Keratinocyte (primary cell): Measurements from ENCODE around the gene HEXIM1. TPM values are rescaled to one million over a fixed set of nuclear protein-coding genes. Genes with fewer than 3 reads are reported as not detected.

ENCODE experiments used
- DNase-seq: peaks from one replicate; pipeline ENCODE4 v3.0.0-alpha.2; 2011; ENCODE audit warnings: low read depth, missing footprints, low spot score
- FAIRE-seq: peaks from 2 replicates; lab custom pipeline; 2011; peaks lifted over from hg19 to GRCh38; lab: Jason Lieb, UNC
- H2AFZ ChIP-seq: 2 replicates; pipeline ENCODE4 v1.6.0; 2012; ENCODE audit warnings: low read length, control low read depth, inconsistent platforms; ENCODE audit not compliant: control insufficient read depth
- H3K27ac ChIP-seq: 2 replicates; pipeline ENCODE4 v1.5.1; 2011; ENCODE audit warnings: low read length; ENCODE audit not compliant: control insufficient read depth, insufficient read depth
- H3K27me3 ChIP-seq: 3 replicates; pipeline ENCODE4 v1.6.0; 2011; ENCODE audit warnings: low read length; ENCODE audit not compliant: control insufficient read depth, insufficient read depth; ENCODE audit errors: extremely low read depth
- H3K36me3 ChIP-seq, 2 experiments: 2 replicates in 1 of 2; 3 replicates in 1 of 2; pipeline ENCODE4 v1.5.1; 2011; ENCODE audit warnings: low read length in 2 of 2, mild to moderate bottlenecking in 1 of 2; ENCODE audit not compliant: control insufficient read depth in 2 of 2, insufficient read depth in 2 of 2; ENCODE audit errors: extremely low read depth in 1 of 2
- H3K4me1 ChIP-seq: 3 replicates; pipeline ENCODE4 v1.5.1; 2011; ENCODE audit warnings: low read length; ENCODE audit not compliant: control insufficient read depth, insufficient read depth; ENCODE audit errors: extremely low read depth
- H3K4me2 ChIP-seq: 3 replicates; pipeline ENCODE4 v1.6.0; 2011; ENCODE audit warnings: low read depth, low read length; ENCODE audit not compliant: control insufficient read depth, insufficient read depth; ENCODE audit errors: extremely low read depth
- H3K4me3 ChIP-seq, 3 experiments: fragments of 200-600 bp in 1 of 3; sonication (generic) in 1 of 3; 2 replicates in 2 of 3; 3 replicates in 1 of 3; pipeline ENCODE4 v1.5.1; 2011 to 2016; ENCODE audit warnings: low read length in 3 of 3, mild to moderate bottlenecking in 3 of 3, control low read depth in 2 of 3, inconsistent platforms in 1 of 3, low read depth in 1 of 3, mixed read lengths in 1 of 3, mixed run types in 1 of 3, moderate library complexity in 1 of 3; ENCODE audit not compliant: control insufficient read depth in 2 of 3, insufficient read depth in 2 of 3; ENCODE audit errors: extremely low read depth in 1 of 3
- H3K79me2 ChIP-seq: 2 replicates; pipeline ENCODE4 v1.6.0; 2012; ENCODE audit warnings: low read length; ENCODE audit not compliant: control insufficient read depth, insufficient read depth
- H3K9ac ChIP-seq: 3 replicates; pipeline ENCODE4 v1.6.0; 2011; ENCODE audit warnings: low read length; ENCODE audit not compliant: control insufficient read depth, insufficient read depth; ENCODE audit errors: extremely low read depth
- H3K9me1 ChIP-seq: 3 replicates; pipeline ENCODE4 v1.6.0; 2011; ENCODE audit warnings: low read length; ENCODE audit not compliant: control insufficient read depth, insufficient read depth; ENCODE audit errors: extremely low read depth
- H3K9me3 ChIP-seq: 2 replicates; pipeline ENCODE4 v1.5.1; 2012; ENCODE audit warnings: low read depth, low read length; ENCODE audit not compliant: control insufficient read depth
- H4K20me1 ChIP-seq: 3 replicates; pipeline ENCODE4 v1.6.0; 2011; ENCODE audit warnings: low read length; ENCODE audit not compliant: control insufficient read depth, insufficient read depth; ENCODE audit errors: extremely low read depth
- EZH2 ChIP-seq: IDR thresholded peaks from one replicate; pipeline ENCODE4 v1.6.1; 2012; ENCODE audit warnings: inconsistent platforms, mild to moderate bottlenecking, low read length, moderate library complexity
- dilution Hi-C: fragments of 300-500 bp; cut with MboI; formaldehyde crosslinking; loops from one replicate; pipeline ENCODE4 v1.7.0; 2020; ENCODE audit warnings: low sequenced_read_pairs; ENCODE audit not compliant: extremely low pct_ligation_motif_present
- polyA plus RNA-seq, 5 experiments: library from polyadenylated mRNA; depleted of rRNA in 3 of 5; stranded (reverse) in 3 of 5; stranded (forward) in 1 of 5; unstranded in 1 of 5; fragments of >200 nt; gene quantifications; 1 replicate in 1 of 5; 2 replicates in 3 of 5; 3 replicates in 1 of 5; pipeline versions ENCODE4 v1.2.1 to v1.2.3, GENCODE V29; 2011 to 2012; ENCODE audit warnings: missing spikeins in 2 of 5, low read depth in 1 of 5, low replicate concordance in 1 of 5
- TF ChIP-seq, protein P1 (sequence below), 3 experiments: IDR thresholded peaks in 1 of 3; conservative IDR thresholded peaks in 1 of 3; optimal IDR thresholded peaks in 1 of 3; 2 replicates in 2 of 3; 3 replicates in 1 of 3; pipeline versions ENCODE3 to v1.5.1; 2011; ENCODE audit warnings: low read length in 3 of 3, mild to moderate bottlenecking in 3 of 3, moderate library complexity in 2 of 3, control low read depth in 1 of 3, inconsistent platforms in 1 of 3; ENCODE audit not compliant: insufficient read depth in 2 of 3; ENCODE audit errors: extremely low read depth in 1 of 3

The HEXIM1 gene
- polyA plus RNA-seq, 1 donor (not counting 4 experiments of a cell fraction or from before 2014, with no cell fraction given), result 19.9 TPM

DNA sequence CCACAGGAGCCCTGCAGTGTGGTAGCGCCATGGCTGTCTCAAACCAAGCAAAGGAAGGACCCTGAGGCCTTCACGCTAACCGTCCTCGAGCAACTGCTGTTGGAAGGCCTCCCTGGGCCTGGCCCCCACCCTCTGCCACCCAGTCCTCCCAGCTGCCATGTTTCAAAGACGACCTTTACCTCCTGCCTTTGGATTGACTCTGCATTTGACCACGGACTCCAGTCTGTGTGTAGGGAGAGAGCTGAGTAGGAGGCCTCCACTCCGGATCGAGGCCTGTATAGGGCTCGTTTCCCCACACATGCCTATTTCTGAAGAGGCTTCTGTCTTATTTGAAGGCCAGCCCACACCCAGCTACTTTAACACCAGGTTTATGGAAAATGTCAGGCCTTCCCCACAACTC lies 40.2 kb upstream of the HEXIM1 start:
- Histone ChIP-seq H3K4me2 (no peak overlapping the region), H3K9ac (no peak overlapping the region), H3K9me3 (no peaks in the 10 kb centered on the region), H2AFZ (no peak overlapping the region), H3K4me1 (peaks cover 8% of the 10 kb centered on the region), H3K79me2 (no peaks in the 10 kb centered on the region), H3K36me3 (peaks cover 50 to 58% of the 10 kb centered on the region in 2 experiments), H3K27ac (no peak overlapping the region), H4K20me1 (peaks cover 9% of the 10 kb centered on the region), H3K27me3 (no peaks in the 10 kb centered on the region), H3K4me3 (no peak overlapping the region), H3K9me1 (no peaks in the 10 kb centered on the region)
- no peak for TF ChIP-seq EZH2
- TF ChIP-seq, protein P1, sequence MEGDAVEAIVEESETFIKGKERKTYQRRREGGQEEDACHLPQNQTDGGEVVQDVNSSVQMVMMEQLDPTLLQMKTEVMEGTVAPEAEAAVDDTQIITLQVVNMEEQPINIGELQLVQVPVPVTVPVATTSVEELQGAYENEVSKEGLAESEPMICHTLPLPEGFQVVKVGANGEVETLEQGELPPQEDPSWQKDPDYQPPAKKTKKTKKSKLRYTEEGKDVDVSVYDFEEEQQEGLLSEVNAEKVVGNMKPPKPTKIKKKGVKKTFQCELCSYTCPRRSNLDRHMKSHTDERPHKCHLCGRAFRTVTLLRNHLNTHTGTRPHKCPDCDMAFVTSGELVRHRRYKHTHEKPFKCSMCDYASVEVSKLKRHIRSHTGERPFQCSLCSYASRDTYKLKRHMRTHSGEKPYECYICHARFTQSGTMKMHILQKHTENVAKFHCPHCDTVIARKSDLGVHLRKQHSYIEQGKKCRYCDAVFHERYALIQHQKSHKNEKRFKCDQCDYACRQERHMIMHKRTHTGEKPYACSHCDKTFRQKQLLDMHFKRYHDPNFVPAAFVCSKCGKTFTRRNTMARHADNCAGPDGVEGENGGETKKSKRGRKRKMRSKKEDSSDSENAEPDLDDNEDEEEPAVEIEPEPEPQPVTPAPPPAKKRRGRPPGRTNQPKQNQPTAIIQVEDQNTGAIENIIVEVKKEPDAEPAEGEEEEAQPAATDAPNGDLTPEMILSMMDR (optimal IDR thresholded peaks at IDR 0.05 in 1 of 3, IDR thresholded peaks at IDR 0.05 in 1 of 3, conservative IDR thresholded peaks at IDR 0.05 in 1 of 3; ENCODE audit: extremely low read depth in 1 of 3, insufficient read depth in 2 of 3, low read length in 3 of 3), result no peak
- FAIRE-seq (no peak), DNase-seq (no peak)
- dilution Hi-C loops, result no loop called here

DNA sequence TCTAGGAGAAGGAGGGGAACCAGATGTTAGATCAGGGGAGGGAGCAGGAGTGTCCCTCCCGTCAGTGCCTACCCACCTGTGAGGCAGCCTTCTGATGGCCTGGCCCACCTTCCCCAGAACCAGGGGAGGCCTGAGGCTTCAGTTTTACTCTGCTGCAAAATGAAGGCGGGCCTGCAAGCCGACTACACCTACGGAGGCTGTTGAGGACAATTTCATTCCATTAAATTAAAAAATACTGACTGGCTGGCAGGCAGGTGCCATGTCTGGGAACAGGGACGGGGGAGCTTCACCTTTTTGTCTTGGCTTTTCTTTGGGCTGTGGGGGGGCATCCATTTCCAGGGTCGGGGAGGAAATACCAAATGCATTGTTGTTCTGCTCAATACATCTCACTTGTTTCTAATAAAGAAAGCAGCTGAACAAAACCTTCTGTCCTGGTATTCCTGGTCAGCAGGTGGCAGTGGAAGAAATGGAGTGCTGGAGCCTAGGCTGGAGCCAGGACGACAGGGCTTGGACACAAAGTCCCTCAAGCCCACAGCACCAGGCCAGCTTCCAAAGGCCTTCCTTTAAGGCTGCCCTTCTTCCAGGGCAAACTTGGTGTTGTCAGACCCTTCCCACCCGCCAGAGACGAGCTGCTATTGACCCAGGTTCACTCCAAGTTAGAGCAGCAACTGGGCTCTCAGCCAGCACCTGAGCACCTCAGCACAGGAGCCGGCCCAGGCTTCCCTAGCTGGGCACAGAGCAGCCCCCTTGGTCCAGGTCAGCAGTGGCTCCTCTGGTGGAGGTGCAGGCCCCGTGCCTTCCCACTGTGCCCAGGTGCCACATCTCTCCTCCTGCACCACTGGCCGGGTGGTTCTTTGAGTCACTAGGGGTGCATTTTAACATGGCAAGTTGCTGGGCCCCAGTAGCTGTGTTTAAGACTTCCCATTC lies 39.4 kb upstream of the HEXIM1 start:
- Histone ChIP-seq H3K36me3 (peaks cover 49 to 57% of the 10 kb centered on the region in 2 experiments), H3K27me3 (no peaks in the 10 kb centered on the region), H3K4me2 (no peak overlapping the region), H3K4me3 (no peak overlapping the region), H3K27ac (no peak overlapping the region), H2AFZ (no peak overlapping the region), H3K4me1 (peaks cover 6% of the 10 kb centered on the region), H3K9me1 (no peaks in the 10 kb centered on the region), H3K79me2 (no peaks in the 10 kb centered on the region), H3K9ac (no peak overlapping the region), H4K20me1 (peaks cover 9% of the 10 kb centered on the region), H3K9me3 (no peaks in the 10 kb centered on the region)
- dilution Hi-C loops, result no loop called here
- no peak for DNase-seq
- TF ChIP-seq EZH2, result no peak
- TF ChIP-seq, protein P1 (optimal IDR thresholded peaks at IDR 0.05 in 1 of 3, IDR thresholded peaks at IDR 0.05 in 1 of 3, conservative IDR thresholded peaks at IDR 0.05 in 1 of 3; ENCODE audit: extremely low read depth in 1 of 3, insufficient read depth in 2 of 3, low read length in 3 of 3), result peak in 1 of 3 experiments; percentile 29
- FAIRE-seq, result no peak
